ENCODE results near the gene ESPL1. TPM values are rescaled to one million over a fixed set of nuclear protein-coding genes. Genes with fewer than 3 reads are reported as not detected.

Gene ESPL1
- total and polyA plus RNA-seq, 12 donors, result 0.56 to 4.2 (median 1.1) TPM

DNA sequence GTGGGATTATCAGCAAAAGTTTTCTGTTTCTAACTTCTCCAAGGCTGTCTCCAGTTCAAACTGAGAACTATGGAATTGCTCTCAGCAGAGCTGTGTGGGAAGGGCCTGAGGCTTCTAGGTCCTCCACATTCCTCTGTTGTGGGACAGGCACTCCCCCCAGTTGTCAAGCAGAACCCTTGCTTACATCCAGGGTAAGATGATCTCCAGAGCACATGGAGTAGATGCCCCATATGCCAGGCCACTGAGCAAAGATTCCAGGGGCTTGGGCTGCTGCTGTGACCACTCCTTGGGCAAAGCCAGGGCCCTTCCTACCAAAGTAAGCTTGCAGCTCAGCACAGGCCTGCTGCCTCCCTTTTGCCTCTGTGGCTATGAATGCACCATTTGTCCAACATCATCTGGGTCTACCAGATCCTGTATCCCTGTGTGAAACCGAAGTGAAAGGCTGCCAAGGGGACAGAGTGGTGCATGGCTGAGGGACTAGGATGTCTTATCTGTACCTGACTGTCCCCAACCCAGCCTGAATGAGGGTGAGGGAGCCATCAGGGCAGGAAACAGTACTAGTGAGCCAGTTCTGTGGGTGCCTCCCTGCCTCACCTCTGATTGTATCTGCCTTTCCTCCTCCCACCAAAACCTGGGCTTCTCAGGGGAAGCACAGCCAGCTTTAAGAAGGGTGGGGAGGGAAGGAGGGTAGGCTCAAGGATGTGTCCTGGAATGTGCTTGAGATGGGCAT, 13.1 kb upstream of the ESPL1 start:
- Histone ChIP-seq H3K4me1 (replicated peaks in 1 of 2) (peaks cover 20 to 26% of the 10 kb centered on the region in 2 donors), H3K9me3 (replicated peaks in 1 of 3) (no peaks in the 10 kb centered on the region), H3K4me3 (no peak overlapping the region), H3K27ac (no peak overlapping the region), H3K27me3 (no peaks in the 10 kb centered on the region), H3K36me3 (replicated peaks in 1 of 2) (peaks cover 0 to 11% of the 10 kb centered on the region in 2 donors)
- TF ChIP-seq, protein P1, sequence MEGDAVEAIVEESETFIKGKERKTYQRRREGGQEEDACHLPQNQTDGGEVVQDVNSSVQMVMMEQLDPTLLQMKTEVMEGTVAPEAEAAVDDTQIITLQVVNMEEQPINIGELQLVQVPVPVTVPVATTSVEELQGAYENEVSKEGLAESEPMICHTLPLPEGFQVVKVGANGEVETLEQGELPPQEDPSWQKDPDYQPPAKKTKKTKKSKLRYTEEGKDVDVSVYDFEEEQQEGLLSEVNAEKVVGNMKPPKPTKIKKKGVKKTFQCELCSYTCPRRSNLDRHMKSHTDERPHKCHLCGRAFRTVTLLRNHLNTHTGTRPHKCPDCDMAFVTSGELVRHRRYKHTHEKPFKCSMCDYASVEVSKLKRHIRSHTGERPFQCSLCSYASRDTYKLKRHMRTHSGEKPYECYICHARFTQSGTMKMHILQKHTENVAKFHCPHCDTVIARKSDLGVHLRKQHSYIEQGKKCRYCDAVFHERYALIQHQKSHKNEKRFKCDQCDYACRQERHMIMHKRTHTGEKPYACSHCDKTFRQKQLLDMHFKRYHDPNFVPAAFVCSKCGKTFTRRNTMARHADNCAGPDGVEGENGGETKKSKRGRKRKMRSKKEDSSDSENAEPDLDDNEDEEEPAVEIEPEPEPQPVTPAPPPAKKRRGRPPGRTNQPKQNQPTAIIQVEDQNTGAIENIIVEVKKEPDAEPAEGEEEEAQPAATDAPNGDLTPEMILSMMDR (IDR thresholded peaks at IDR 0.05), result no peak
- no peak for TF ChIP-seq POLR2A (IDR thresholded peaks at IDR 0.05)
- 67 to 87% (median 70%) methylated on average over 1 of the region's 1 CpG for whole genome bisulfite sequencing, 4 donors
- DNase-seq, result no peak
- intact Hi-C loops (cut with DNase I), result loop anchor here in 1 of 2 donors (5.0 kb wide), 1 partner anchor 43 kb away; no protein-coding TSS in a partner anchor

DNA sequence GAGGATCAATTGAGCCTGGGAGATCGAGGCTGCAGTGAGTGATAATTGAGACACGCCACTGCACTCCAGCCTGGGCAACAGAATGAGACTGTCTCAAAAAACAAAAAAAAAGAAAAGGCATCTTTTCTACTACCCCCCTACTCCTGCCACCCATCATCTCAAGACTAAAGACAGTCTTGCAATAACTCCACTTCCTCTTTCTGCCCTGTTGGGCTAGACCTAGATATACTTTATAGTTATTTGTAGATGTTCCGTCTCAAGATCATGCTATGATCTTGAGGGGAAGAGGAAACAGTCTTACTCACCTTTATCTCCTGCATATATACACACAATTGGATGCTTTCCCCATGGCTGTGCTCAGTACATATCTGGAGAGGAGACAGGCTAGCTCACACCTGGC, 12.1 kb upstream of the ESPL1 start:
- Histone ChIP-seq H3K27ac (no peak overlapping the region), H3K36me3 (replicated peaks in 1 of 2) (peaks cover 0 to 11% of the 10 kb centered on the region in 2 donors), H3K27me3 (no peaks in the 10 kb centered on the region), H3K4me1 (replicated peaks in 1 of 2) (peaks cover 12 to 17% of the 10 kb centered on the region in 2 donors), H3K9me3 (replicated peaks in 1 of 3) (no peaks in the 10 kb centered on the region), H3K4me3 (no peak overlapping the region)
- WGBS, 4 donors, result 77 to 90% (median 84%) methylated on average over 3 of the region's 3 CpGs
- intact Hi-C loops (cut with DNase I), result no loop called here
- TF ChIP-seq, protein P1 (IDR thresholded peaks at IDR 0.05), result no peak
- no peak for TF ChIP-seq POLR2A (IDR thresholded peaks at IDR 0.05)
- DNase-seq, result no peak

DNA sequence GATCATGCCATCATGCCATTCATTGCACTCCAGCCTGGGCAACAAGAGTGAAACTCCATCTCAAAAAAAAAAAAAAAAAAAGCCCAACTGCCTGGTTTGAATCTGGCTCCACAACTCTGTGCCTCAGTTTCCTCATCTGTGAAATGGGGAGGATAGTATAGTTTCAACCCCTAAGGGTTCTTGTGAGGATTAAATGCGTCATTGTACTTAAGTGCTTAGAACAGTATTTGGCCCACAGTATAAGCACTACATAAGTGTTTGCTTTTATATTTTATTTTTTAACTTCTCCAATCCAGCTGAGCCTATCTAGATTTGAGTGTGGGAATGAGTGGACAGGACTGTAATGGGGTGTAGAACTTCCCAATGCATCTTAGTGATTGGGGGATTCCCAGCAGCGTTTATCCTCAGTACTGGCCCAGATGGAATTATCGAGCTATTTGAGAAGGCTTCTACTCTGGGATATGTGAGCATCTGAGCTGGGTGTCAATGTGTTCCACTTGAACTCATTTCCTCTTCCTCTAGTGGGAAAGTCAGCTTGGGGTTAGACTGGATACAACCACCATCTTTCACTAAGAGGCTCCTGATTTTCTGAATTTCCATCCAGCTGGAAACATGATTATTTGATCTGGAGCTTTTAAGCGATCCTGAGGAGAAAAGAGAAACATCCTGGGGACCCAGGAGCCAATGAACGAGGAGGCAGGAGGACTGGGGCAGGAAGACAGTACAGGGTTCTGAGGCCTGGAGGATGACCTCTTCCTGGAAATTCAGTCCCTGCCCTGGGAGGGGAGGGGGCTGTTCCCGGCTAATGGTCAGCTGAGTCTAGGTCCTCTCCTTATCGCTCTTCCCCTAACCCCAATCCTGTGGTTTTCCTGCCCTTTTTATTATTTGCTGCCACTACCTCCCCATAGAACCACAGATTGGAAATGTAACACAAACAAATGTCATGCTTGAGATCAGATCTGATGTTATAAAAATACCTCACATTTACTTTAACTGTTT, 9.3 kb upstream of the ESPL1 start:
- no peaks in the 10 kb centered on the region for H3K27me3 ChIP-seq
- WGBS, 4 donors, result 53 to 68% (median 59%) methylated on average over 7 of the region's 7 CpGs
- no peaks in the 10 kb centered on the region for H3K4me1 ChIP-seq (replicated peaks in 1 of 2)
- no peak for TF ChIP-seq POLR2A (IDR thresholded peaks at IDR 0.05)
- TF ChIP-seq, protein P1 (IDR thresholded peaks at IDR 0.05), result no peak
- no peak for DNase-seq
- H3K36me3 ChIP-seq (replicated peaks in 1 of 2), result peaks cover 0 to 3% of the 10 kb centered on the region in 2 donors
- H3K4me3 ChIP-seq, result no peak overlapping the region
- no peaks in the 10 kb centered on the region for H3K9me3 ChIP-seq (replicated peaks in 1 of 3)
- H3K27ac ChIP-seq, result peak overlapping the region in 1 of 5 donors; percentile 43
- intact Hi-C loops (cut with DNase I), result no loop called here

DNA sequence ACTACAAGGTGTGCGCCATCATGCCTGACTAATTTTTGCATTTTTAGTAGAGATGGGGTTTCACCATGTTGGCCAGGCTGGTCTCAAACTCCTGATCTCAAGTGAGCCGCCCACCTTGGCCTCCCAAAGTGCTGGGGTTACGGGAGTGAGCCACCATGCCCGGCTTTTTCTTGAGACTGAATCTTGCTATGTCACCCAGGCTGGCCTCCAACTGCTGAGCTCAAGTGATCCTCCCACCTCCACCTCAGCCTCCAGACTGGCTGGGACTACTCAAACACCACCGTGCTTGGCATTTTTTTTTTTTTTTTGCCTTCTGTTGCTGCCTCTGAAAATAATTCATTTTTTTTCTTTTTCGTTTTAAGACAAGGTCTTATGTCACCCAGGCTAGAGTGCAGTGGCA, 8.2 kb upstream of the ESPL1 start:
- DNase-seq, result no peak
- H3K9me3 ChIP-seq (replicated peaks in 1 of 3), result no peaks in the 10 kb centered on the region
- intact Hi-C loops (cut with DNase I), result no loop called here
- no peaks in the 10 kb centered on the region for H3K27me3 ChIP-seq
- no peak for TF ChIP-seq POLR2A (IDR thresholded peaks at IDR 0.05)
- TF ChIP-seq, protein P1 (IDR thresholded peaks at IDR 0.05), result no peak
- WGBS, 4 donors, result 80 to 96% (median 90%) methylated on average over 6 of the region's 6 CpGs
- no peak overlapping the region for H3K27ac ChIP-seq
- no peak overlapping the region for H3K4me3 ChIP-seq
- H3K4me1 ChIP-seq (replicated peaks in 1 of 2), result no peaks in the 10 kb centered on the region
- no peaks in the 10 kb centered on the region for H3K36me3 ChIP-seq (replicated peaks in 1 of 2)

Measured in adrenal gland (tissue), 12 donors.